Measurements from ENCODE around the gene YES1.
"Not testable (repeated sequence)": the region's sequence is repeated elsewhere in the genome, so short reads cannot be mapped to it uniquely, and the experiment has no call there.

YES1 gene

GRCh38 chr18:778194-778927, 33.7 kb downstream of the YES1 start:
- no peak for DNase-seq

GRCh38 chr18:777021-777420, 35.0 kb downstream of the YES1 start:
- no peak for DNase-seq

GRCh38 chr18:776044-776443, 36.0 kb downstream of the YES1 start:
- not testable (repeated sequence) for DNase-seq

- no peak for DNase-seq
Observed at GRCh38 chr18:774811-775210, 37.2 kb downstream of the YES1 start.

DNA sequence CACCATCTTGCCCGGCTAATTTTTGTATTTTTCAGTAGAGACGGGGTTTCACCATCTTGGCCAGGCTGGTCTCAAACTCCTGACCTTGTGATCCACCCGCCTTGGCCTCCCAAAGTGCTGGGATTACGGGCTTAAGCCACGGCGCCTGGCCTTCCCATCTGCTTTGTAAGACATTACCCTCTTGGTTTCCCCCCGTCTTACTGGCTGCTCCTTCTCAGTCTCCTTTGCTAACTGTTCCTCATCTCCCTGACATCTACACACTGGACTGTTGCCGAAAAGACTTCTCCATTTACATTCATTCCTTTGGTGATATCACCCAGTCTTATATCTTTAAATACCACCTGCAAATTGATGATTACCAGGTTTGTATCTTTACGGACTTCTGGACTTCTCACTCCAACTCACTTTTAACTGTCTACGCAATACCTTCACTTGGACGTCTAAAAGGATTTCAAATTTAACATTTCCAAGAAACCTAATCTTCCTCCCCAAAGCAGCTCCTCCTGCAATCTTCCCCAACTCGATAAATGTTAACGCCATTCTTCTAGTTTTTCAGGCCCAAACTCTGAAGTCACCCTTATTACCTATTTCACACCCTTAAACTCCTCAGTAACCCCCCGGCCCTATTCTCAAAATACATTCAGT, 37.9 kb downstream of the YES1 start:
- no peak for DNase-seq

- no peak for DNase-seq
Observed at GRCh38 chr18:770583-770961, 41.5 kb downstream of the YES1 start.

- no peak for DNase-seq
Observed at GRCh38 chr18:767961-768360, 44.1 kb downstream of the YES1 start.

- no peak for DNase-seq
Observed at GRCh38 chr18:767084-767882, 44.8 kb downstream of the YES1 start.

DNA sequence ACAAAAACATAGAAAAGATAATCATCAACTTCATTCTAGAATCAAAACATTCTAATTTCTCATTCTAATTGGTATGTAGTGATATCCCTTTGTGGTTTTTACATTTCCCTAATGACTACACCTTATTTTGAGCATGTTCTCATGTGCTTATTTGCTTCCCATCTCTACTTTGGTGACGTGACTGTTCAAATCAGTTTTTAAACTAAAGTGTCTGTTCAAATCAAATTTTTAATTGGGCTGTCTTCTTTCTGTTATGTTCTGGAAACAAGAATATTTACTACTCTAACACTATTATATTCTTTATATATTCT, 45.5 kb downstream of the YES1 start:
- DNase-seq: no peak

DNA sequence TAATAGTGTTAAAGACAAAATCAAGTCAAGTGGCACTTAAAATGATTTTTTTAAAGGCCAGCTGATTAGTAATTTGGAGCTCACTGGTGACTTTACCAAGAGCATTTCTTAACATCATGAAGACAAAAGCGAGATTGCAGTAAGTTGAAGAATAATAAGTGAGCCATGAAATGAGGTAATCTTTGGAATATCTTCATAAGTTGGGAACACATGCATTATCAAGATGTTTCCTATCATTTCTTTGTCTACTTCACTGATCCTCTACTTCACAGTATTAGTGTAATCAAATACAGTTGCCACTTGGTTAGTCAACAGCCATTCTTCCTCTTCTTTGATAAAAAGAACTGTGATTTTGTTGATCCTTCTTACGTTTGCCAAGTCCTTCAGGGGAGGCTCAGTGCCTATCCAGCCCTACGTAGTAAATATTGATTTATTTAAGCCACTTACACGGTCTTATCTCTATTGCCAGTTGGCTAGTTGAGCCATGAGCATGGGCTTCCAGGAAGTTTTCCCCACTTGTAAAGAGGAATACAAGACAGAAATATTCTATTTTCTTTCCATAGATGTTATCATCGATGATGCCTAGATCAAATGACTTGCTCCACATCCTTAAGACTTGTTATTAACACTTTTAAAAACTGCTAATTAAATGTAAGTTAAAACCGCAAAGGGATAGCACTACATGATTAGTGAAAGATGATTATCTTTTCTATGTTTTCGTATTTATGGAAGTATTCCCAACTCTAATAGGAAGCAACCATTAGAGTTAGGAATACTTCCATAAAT, 46.1 kb downstream of the YES1 start:
- DNase-seq: no peak

GRCh38 chr18:759864-760263, 52.2 kb downstream of the YES1 start:
- DNase-seq: not testable (repeated sequence)

- no peak for DNase-seq
Observed at GRCh38 chr18:755506-755905, 56.5 kb downstream of the YES1 start.

DNA sequence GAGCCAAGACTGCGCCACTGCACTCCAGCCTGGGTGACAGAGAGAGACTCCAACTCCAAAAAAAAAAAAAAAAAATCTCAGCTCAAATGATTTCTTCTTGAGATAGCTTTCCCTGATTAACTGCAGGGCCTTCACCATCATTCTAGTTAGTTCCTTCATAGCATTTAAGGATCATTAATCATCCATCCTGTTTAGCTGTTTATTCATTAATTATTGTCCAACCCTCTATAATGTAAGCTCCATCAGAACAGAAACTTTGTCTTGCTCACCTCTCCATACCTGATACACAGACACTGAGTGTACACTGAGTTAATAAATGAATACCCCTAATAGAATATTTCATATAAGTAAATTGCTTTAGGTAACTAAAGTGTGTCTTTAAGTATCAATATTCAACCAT, 57.4 kb downstream of the YES1 start:
- DNase-seq: no peak

DNA sequence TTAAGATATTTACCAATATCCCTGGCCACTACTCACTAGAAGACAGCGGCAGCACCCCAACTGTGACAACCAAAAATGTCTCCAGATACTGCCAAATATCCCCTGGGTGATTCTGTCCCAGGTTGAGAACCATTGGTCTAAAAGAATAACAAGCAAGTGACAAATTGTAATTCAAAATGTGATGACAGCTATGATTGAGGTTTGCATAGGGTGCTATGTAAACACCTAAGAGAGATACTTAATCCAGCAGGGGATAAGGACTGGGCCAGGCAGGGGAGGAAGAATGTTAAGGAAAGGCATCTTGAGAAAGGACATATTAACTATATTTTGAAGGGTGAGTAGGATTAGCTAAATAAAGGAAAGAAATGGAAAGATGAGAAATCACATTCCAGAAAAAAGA, 61.6 kb downstream of the YES1 start:
- no peak for DNase-seq

GRCh38 chr18:744832-745597, 67.0 kb downstream of the YES1 start:
- no peak for DNase-seq

DNA sequence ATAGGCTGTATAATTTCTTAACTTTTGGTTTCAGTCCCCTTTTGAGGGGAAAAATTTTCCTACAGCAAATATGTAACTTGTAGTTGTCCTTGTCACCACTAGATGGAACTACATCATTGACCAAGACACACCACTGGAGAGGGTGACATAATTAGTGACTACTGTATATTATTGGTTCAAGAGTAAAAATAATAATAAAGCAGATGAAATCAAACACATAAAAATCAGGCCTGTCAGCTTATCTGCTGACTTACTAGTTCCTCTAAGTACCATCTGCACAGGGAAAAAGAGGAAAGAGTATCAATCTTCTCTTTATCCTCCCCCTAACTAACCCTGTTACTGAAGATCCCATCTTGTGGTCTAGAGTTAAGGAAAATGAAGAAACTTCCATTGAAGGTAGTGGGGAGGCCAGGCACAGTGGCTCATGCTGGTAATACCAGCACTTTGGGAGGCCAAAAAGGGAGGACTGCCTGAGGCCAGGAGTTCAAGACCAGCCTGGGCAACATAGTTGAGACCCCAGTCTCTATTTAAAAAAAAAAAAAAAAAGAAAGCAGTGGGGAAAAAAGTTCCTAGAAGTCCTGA, 70.0 kb downstream of the YES1 start:
- no peak for DNase-seq

DNA sequence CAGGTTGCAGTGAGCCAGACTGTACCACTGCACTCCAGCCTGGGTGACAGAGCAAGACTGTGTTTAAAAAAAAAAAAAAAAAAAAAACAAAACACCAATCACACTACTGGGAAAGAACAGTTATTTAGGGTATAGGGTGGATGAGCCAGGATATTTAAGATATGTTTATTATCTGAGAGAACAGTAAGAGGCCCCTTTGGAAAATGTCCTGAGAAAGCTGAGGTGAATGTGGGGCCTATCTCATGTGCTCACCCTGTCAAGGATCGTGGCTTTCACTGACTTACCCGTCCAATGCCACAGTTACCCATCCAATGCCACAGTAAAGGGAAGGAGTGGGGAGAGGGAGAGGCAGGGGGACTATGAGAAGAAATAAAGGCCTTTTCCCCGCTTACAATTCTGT, 79.7 kb downstream of the YES1 start:
- no peak for DNase-seq

DNA sequence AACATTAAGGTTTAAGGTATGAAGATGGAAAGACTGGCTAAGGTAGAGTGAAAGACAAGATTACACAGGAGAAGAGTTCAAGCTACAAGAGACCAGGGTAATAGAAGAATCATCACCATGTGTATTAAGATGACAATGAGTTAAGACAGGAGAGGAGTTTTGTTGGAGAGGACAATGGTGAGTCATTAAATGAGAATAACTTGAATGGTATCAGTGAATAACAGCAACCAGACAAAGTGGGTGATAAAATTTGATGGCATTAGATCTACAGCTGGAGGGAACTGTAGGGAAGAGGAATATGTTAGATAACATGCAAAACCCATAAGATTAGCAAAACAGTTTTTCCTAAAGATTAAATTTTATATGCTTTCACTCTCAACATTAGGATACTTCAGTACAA, 80.9 kb downstream of the YES1 start:
- no peak for DNase-seq

- DNase-seq: no peak
Observed at GRCh38 chr18:730692-731091, 81.3 kb downstream of the YES1 start.

DNA sequence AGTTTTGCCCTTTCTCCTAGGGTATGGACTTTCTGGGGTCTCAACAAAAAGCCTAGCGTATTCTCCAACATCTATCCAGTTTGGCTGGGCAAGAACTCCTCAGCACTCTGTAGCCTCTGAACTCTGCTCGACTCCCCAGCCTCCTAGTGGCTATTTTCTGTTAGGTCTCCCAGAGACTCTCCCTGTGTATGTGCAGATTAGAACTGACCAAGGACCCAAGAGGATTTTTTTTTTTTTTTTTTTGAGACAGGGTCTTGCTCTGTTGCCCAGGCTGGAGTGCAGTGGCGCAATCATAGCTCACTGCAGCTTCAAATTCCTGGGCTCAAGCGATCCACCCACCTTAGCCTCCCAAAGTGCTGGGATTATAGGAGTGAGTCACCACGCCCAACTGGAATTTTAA, 81.9 kb downstream of the YES1 start:
- not testable (repeated sequence) for DNase-seq

GRCh38 chr18:725646-726045, 86.4 kb downstream of the YES1 start:
- no peak for DNase-seq

DNA sequence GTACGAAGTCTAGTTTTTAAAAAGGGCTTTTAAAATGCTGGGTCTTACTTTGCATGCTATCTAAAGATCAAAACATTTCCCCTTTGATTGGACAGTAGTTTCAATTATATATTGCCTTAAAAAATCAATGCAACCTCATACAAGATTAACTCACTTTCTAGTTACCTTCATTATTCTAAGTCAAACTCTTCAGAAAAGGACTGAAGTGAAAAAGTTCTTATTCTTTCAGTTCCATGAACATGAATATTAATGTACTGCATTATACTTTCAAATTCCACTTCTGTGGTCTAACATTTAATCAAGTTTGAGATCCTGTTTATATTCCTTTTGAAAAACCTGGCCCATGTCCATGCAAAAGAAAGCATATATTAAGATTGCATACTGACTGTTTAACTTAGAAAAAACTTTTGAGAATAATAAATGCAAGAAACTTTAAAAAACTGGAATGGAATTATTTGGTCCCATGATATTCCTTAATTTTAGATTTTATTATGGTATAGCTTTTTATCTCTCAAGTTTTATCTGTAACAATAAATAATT, 88.4 kb downstream of the YES1 start:
- no peak for DNase-seq
